Activated T-helper 17 cell treated with anti-CD3 and anti-CD28 coated beads, Interleukin-2, amount 50 U/mL, for 72 hours (primary cell): Measurements from ENCODE around the gene MAPK8. TPM values are rescaled to one million over a fixed set of nuclear protein-coding genes. Genes with fewer than 3 reads are reported as not detected.
"Not testable (repeated sequence)": the region's sequence is repeated elsewhere in the genome, so short reads cannot be mapped to it uniquely, and the experiment has no call there.

Experiments used
- ATAC-seq: fragments of 150-1000 bp; cut with Tn5 transposase; replicated peaks from 2 replicates; pipeline ENCODE4 v1.10.0; 2021; ENCODE audit warnings: mild to moderate bottlenecking, moderate library complexity
- H3K27ac Mint-ChIP-seq: one replicate; pipeline ENCODE4 v1.8.0; 2022; ENCODE audit warnings: mixed read lengths
- H3K27me3 Mint-ChIP-seq: one replicate; pipeline ENCODE4 v1.8.0; 2022; ENCODE audit warnings: mixed read lengths
- H3K36me3 Mint-ChIP-seq: one replicate; pipeline ENCODE4 v1.8.0; 2022; ENCODE audit warnings: low read depth, mild to moderate bottlenecking, mixed read lengths
- H3K4me1 Mint-ChIP-seq: one replicate; pipeline ENCODE4 v1.8.0; 2022; ENCODE audit warnings: mixed read lengths
- H3K4me3 Mint-ChIP-seq: one replicate; pipeline ENCODE4 v1.8.0; 2022; ENCODE audit warnings: mild to moderate bottlenecking, mixed read lengths
- H3K9me3 Mint-ChIP-seq: one replicate; pipeline ENCODE4 v1.8.0; 2022; ENCODE audit warnings: mixed read lengths
- total RNA-seq, 2 donors: library from RNA; stranded (reverse); gene quantifications; one replicate each; pipeline ENCODE4 v1.2.3, GENCODE V29; 2022

Gene MAPK8
- total RNA-seq, 2 donors from 2014 or later: 36.4 to 41.7 TPM

DNA sequence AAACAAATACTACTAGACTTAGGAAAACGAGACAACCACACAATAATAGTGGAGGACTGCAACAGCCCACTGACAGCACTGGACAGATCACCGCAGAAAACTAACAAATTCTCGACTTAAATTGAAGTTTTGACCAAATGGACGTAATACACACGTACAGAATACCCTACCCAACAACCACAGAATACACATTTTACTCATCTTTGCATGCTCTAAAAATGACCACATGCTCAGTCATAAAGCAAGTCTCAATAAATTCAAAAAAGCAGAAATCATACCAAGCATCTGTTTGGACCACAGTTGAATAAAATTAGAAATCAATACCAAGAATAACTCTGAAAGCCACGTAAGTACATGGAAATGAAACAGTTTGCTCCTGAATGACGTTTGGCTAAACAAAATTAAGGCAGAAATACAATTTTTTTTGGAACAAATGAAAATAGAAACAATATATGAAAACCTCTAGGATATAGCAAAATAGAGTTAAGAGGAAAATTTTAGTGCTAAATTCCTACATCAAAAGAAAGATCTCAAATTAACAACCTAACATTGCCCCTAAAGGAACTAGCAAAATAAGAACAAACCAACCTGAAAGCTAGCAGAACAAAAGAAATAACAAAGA, 30.6 kb downstream of the MAPK8 start:
- ATAC-seq: peak; percentile 74
- H3K36me3 Mint-ChIP-seq: peaks cover 29% of the 10 kb centered on the region
- no peaks in the 10 kb centered on the region for H3K27me3 Mint-ChIP-seq
- H3K27ac Mint-ChIP-seq: peak overlapping the region; percentile 68
- H3K9me3 Mint-ChIP-seq: peaks cover 17% of the 10 kb centered on the region
- peaks cover 23% of the 10 kb centered on the region for H3K4me1 Mint-ChIP-seq
- no peak overlapping the region for H3K4me3 Mint-ChIP-seq

DNA sequence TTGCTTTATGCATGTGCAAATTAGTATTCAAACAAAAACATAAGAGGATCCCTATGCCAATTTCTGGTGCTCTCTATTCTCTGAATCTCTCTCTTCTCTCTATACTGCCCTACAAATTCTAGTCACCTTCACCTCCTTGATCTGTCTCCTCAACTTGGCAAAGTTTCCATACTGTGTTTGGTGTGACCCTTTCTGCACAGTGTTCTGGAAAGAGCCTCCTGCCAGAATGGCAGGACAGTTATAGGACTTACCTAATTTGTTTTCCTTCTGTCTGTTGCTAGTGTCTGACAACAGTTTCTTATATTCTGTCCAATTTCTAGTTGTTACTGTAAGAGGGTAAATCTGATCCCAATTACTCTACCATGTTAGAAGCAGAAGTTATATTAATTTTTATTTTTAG, 34.3 kb downstream of the MAPK8 start:
- Mint-ChIP-seq H3K4me3 (no peak overlapping the region), H3K4me1 (peaks cover 23% of the 10 kb centered on the region), H3K27ac (no peak overlapping the region), H3K36me3 (peaks cover 11% of the 10 kb centered on the region), H3K9me3 (peaks cover 17% of the 10 kb centered on the region), H3K27me3 (no peaks in the 10 kb centered on the region)
- no peak for ATAC-seq

GRCh38 chr10:48343106-48343505, 36.6 kb downstream of the MAPK8 start:
- Mint-ChIP-seq H3K4me1 (peaks cover 18% of the 10 kb centered on the region), H3K36me3 (peaks cover 11% of the 10 kb centered on the region), H3K9me3 (peaks cover 20% of the 10 kb centered on the region)

DNA sequence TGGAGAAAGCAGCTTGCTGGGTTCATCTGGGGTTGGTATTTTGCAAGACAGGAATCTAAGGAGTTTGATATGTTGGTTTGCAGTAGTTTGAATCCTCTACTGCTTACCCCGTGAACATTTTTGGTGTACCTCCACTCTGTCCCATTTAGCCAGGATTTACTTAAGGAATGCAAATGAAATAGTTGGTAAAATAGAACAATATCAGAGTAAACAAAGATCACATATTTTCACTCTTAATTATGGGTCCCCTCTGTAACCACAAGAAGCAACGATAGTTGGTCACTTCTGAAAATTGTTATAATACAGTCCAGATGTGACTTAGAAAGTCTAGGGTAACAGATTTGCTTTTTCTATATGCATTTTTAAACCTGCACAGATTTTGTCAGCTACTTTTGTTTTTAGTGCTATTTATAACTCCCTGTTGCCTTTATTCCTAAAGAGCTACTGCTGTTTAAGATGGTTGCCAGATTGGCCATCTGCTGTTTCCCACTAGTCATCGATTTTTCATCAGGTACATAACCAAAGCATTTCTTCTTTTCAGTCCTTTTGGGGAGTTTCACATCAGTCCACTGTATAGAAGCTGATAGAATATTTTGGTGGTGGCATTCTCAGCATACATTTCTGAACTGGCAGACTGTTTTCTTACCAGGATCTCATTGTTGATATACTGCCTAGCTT, 37.6 kb downstream of the MAPK8 start:
- ATAC-seq: no peak
- Mint-ChIP-seq H3K27me3 (no peaks in the 10 kb centered on the region), H3K36me3 (peaks cover 11% of the 10 kb centered on the region), H3K27ac (no peak overlapping the region), H3K4me3 (no peak overlapping the region), H3K4me1 (peaks cover 9% of the 10 kb centered on the region), H3K9me3 (peaks cover 18% of the 10 kb centered on the region)

More at GRCh38 chr10:48343106-48343505, 36.6 kb downstream of the MAPK8 start:
- ATAC-seq: no peak
- no peak overlapping the region for H3K4me3 Mint-ChIP-seq
- no peak overlapping the region for H3K27ac Mint-ChIP-seq
- no peaks in the 10 kb centered on the region for H3K27me3 Mint-ChIP-seq

GRCh38 chr10:48346248-48346647, 39.8 kb downstream of the MAPK8 start:
- H3K9me3 Mint-ChIP-seq: peaks cover 18% of the 10 kb centered on the region
- not testable (repeated sequence) for H3K4me3 Mint-ChIP-seq, H3K27me3 Mint-ChIP-seq, H3K4me1 Mint-ChIP-seq, H3K27ac Mint-ChIP-seq, ATAC-seq
- peaks cover 11% of the 10 kb centered on the region for H3K36me3 Mint-ChIP-seq

- not testable (repeated sequence) for ATAC-seq, H3K27me3 Mint-ChIP-seq, H3K4me3 Mint-ChIP-seq, H3K4me1 Mint-ChIP-seq, H3K27ac Mint-ChIP-seq
- H3K36me3 Mint-ChIP-seq: peaks cover 11% of the 10 kb centered on the region
- H3K9me3 Mint-ChIP-seq: peaks cover 18% of the 10 kb centered on the region
Measured at GRCh38 chr10:48347539-48347938, 41.1 kb downstream of the MAPK8 start.

- not testable (repeated sequence) for H3K27me3 Mint-ChIP-seq, H3K4me1 Mint-ChIP-seq, H3K27ac Mint-ChIP-seq, ATAC-seq, H3K4me3 Mint-ChIP-seq
- Mint-ChIP-seq H3K36me3 (peaks cover 11% of the 10 kb centered on the region), H3K9me3 (peaks cover 18% of the 10 kb centered on the region)
Measured at GRCh38 chr10:48347943-48348342, 41.5 kb downstream of the MAPK8 start.

GRCh38 chr10:48353246-48353645, 46.8 kb downstream of the MAPK8 start:
- Mint-ChIP-seq H3K4me1 (peaks cover 8% of the 10 kb centered on the region), H3K27ac (no peak overlapping the region), H3K9me3 (peaks cover 4% of the 10 kb centered on the region), H3K4me3 (no peak overlapping the region), H3K36me3 (no peaks in the 10 kb centered on the region), H3K27me3 (no peaks in the 10 kb centered on the region)
- ATAC-seq: no peak

DNA sequence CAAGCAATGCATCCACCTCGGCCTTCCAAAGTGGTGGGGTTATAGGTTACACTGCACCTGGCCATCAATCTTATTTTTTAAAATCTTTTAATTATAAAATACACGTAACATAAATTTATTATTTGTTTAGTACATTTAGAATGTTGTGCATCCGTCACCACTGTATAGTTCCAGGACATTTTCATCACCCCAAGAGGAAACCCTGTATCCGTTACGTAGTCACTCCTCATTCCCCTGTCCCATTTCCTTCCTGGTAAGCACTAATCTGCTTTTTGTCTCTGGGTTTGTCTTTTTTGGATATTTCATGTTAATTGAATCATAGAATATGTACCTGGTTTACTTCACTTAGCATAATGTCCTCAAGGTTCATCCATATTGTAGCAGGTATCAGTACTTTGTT, 51.2 kb downstream of the MAPK8 start:
- no peak for ATAC-seq
- no peaks in the 10 kb centered on the region for H3K36me3 Mint-ChIP-seq
- peaks cover 15% of the 10 kb centered on the region for H3K4me1 Mint-ChIP-seq
- no peaks in the 10 kb centered on the region for H3K27me3 Mint-ChIP-seq
- H3K27ac Mint-ChIP-seq: no peak overlapping the region
- no peaks in the 10 kb centered on the region for H3K9me3 Mint-ChIP-seq
- H3K4me3 Mint-ChIP-seq: no peak overlapping the region

DNA sequence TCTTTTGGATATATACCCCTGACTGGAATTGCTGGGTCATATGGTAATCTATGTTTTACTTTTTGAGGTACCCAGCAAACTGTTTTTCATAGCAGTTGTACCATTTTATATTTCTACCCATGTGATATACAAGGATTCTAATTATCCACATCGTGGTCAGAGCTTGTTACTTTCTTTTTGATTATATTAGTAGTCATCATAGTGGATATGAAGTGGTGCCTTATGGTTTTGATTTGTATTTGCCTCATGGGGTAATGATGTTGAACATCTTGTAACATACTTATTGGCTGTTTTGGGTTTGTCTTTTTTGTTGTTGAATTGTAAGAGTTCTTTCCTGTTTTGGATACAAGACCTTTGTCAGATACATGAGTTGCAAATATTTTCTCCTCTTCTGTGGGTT, 51.7 kb downstream of the MAPK8 start:
- peak; percentile 62 for ATAC-seq

DNA sequence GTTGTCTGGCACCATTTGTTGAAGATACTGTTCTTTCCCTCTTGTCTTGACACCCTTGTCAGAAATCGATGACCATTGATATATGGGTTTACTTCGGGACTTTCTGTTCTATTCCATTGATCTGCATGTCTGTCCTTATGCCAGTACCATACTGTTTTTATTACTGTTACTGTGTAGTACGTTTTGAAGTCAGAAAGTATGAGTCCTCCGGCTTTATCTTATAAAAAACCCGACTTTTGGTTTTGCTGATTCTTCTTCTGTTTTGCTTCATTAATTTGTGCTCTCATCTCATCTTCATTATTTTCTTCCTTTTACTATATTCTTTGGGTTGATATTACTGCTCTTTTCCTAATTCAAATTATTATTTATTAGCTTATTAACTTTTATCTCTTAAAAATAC, 52.4 kb downstream of the MAPK8 start:
- H3K4me3 Mint-ChIP-seq: no peak overlapping the region
- H3K4me1 Mint-ChIP-seq: peaks cover 15% of the 10 kb centered on the region
- H3K27ac Mint-ChIP-seq: no peak overlapping the region
- no peak for ATAC-seq
- H3K36me3 Mint-ChIP-seq: no peaks in the 10 kb centered on the region
- H3K27me3 Mint-ChIP-seq: no peaks in the 10 kb centered on the region
- no peaks in the 10 kb centered on the region for H3K9me3 Mint-ChIP-seq

More for the DNA sequence above, 51.7 kb downstream of the MAPK8 start:
- H3K9me3 Mint-ChIP-seq: no peaks in the 10 kb centered on the region
- H3K4me3 Mint-ChIP-seq: no peak overlapping the region
- H3K36me3 Mint-ChIP-seq: no peaks in the 10 kb centered on the region
- peaks cover 15% of the 10 kb centered on the region for H3K4me1 Mint-ChIP-seq
- H3K27me3 Mint-ChIP-seq: no peaks in the 10 kb centered on the region
- H3K27ac Mint-ChIP-seq: no peak overlapping the region

DNA sequence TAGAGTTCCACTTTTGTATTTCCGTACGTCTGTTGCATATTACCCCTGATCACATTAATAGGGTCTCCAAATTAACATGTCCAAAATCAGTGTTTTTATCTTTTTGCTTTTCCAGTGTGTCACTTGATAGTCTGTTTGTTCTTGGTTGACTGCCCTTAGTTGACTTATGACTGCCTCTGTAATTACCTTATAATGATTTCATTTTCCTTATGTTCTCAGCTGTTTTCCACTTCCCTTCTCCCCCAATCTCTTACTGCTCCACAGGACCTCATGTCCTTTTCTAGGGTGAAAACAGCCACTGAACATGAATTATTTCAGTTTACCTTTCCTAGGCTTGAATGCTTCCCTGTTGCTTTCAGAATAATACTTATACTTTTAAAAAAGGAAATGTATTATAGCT, 54.7 kb downstream of the MAPK8 start:
- H3K36me3 Mint-ChIP-seq: no peaks in the 10 kb centered on the region
- no peak overlapping the region for H3K27ac Mint-ChIP-seq
- no peaks in the 10 kb centered on the region for H3K9me3 Mint-ChIP-seq
- H3K4me3 Mint-ChIP-seq: no peak overlapping the region
- no peak for ATAC-seq
- H3K4me1 Mint-ChIP-seq: peaks cover 15% of the 10 kb centered on the region
- no peaks in the 10 kb centered on the region for H3K27me3 Mint-ChIP-seq

DNA sequence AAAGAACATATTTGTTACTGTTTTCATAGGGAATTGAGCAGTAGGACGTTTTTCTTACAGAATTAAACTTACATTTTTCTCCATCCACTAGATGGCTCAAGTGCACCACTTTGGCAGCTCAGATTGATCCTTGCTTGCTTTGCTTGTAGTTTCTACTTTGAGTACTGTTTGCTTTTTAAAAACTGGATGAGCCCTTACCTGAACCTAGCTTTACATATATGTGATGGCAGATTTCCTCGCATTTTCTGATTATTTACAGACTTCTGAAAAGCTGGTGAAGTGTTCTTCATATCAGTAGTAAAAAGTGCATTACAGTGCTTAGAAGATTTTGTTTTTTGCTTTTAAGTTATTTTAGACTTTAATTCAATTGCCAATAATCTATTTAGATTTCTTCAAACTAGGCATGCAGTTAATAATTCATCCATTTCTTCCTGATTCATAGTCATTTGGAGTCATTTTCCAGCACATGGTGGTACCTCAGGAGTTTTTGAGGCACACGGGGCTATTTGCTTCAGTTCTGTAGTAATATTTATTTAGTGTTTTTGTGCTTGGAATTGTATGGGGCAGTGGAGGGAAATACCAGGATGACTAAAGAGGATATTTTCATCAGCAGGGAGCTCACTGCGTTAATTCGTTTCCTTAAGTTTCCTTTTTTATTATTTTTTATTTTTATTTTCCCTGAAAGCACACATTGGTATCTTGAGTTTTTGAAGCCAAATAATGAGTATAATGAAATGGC, 57.3 kb downstream of the MAPK8 start:
- Mint-ChIP-seq H3K9me3 (no peaks in the 10 kb centered on the region), H3K4me3 (no peak overlapping the region), H3K4me1 (peaks cover 2% of the 10 kb centered on the region), H3K36me3 (no peaks in the 10 kb centered on the region), H3K27me3 (no peaks in the 10 kb centered on the region), H3K27ac (no peak overlapping the region)
- no peak for ATAC-seq

DNA sequence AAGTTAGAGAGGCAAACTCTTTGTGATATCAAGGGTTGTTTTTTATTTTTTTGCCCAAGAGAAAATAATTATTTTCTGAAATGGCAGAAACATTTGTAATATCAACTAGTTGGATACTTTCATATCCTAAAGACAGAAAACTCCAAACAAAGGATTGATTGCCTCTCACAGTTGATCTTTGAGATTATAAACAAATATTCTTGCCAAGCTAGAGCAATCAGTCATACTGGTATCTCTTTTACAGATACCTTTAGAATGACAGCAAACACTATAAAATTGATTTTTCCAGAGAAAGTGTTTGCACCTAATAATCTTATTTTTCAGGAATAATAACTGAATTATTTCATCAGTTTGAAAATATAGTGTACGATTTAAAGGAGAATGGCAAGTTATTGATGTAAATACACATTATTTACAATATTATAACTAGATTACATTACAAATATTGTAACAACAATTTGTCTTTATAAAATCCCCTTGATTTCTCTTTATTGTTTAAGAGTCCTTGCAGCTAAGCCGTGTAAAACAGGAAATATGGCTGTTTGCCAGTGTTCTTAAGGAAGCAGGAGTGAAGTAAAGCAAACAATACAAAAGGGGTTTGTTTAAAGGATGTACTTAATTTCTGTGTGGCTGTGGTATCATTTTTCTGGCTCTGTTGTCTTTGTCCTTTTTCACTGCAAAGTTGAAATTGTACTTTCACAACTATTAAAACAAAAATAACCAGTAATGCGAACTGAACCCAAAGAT, 58.4 kb downstream of the MAPK8 start:
- no peaks in the 10 kb centered on the region for H3K27me3 Mint-ChIP-seq
- H3K36me3 Mint-ChIP-seq: no peaks in the 10 kb centered on the region
- no peak for ATAC-seq
- no peak overlapping the region for H3K27ac Mint-ChIP-seq
- H3K4me1 Mint-ChIP-seq: no peaks in the 10 kb centered on the region
- no peak overlapping the region for H3K4me3 Mint-ChIP-seq
- no peaks in the 10 kb centered on the region for H3K9me3 Mint-ChIP-seq
